ENCODE measurements around the gene LRP10. TPM values are rescaled to one million over a fixed set of nuclear protein-coding genes. Genes with fewer than 3 reads are reported as not detected.
"Not testable (repeated sequence)": the region's sequence is repeated elsewhere in the genome, so short reads cannot be mapped to it uniquely, and the experiment has no call there.

Gene LRP10
- polyA plus RNA-seq, 10 donors: 31.1 to 47.0 (median 41.9) TPM

- no peak for DNase-seq
Observed at GRCh38 chr14:22841769-22842168, 29.8 kb upstream of the LRP10 start.

- no peak for DNase-seq
Observed at GRCh38 chr14:22842211-22843122, 29.1 kb upstream of the LRP10 start.

- no peak for DNase-seq
Observed at GRCh38 chr14:22843123-22843925, 28.2 kb upstream of the LRP10 start.

- DNase-seq: no peak
Observed at GRCh38 chr14:22844221-22845102, 27.1 kb upstream of the LRP10 start.

- no peak for DNase-seq
Observed at GRCh38 chr14:22845103-22845394, 26.5 kb upstream of the LRP10 start.

- DNase-seq: no peak
Observed at GRCh38 chr14:22845821-22846625, 25.5 kb upstream of the LRP10 start.

- DNase-seq: no peak
Observed at GRCh38 chr14:22846811-22847307, 24.7 kb upstream of the LRP10 start.

GRCh38 chr14:22847661-22848341, 23.7 kb upstream of the LRP10 start:
- peak in 2 of 3 donors; percentile 36 for DNase-seq

- DNase-seq: peak; percentile 88 to 98 (median 95)
Observed at GRCh38 chr14:22848351-22849164, 23.0 kb upstream of the LRP10 start.

GRCh38 chr14:22849212-22849819, 22.2 kb upstream of the LRP10 start:
- peak in 2 of 3 donors; percentile 87 to 95 for DNase-seq

- peak; percentile 77 to 95 (median 93) for DNase-seq
Observed at GRCh38 chr14:22850944-22851764, 20.4 kb upstream of the LRP10 start.

- not testable (repeated sequence) for DNase-seq
Observed at GRCh38 chr14:22852178-22852577, 19.4 kb upstream of the LRP10 start.

GRCh38 chr14:22852599-22852939, 19.0 kb upstream of the LRP10 start:
- DNase-seq: no peak

GRCh38 chr14:22852940-22853767, 18.4 kb upstream of the LRP10 start:
- peak; percentile 85 to 95 (median 91) for DNase-seq

GRCh38 chr14:22854296-22854695, 17.2 kb upstream of the LRP10 start:
- DNase-seq: not testable (repeated sequence)

GRCh38 chr14:22854963-22855724, 16.4 kb upstream of the LRP10 start:
- DNase-seq: no peak

Measured in muscle of back (tissue), 11 donors.